Neural cell (in vitro differentiated cells): ENCODE results near the gene RADIL. TPM values are rescaled to one million over a fixed set of nuclear protein-coding genes. Genes with fewer than 3 reads are reported as not detected.
"Not testable (repeated sequence)": the region's sequence is repeated elsewhere in the genome, so short reads cannot be mapped to it uniquely, and the experiment has no call there.

Experiments
- H2AFZ ChIP-seq: fragments of 200-600, 300-800 bp; sonication (generic), shearing (Covaris generic); 2 replicates; pipeline ENCODE4 v1.6.0; 2014; ENCODE audit warnings: low read depth, mild to moderate bottlenecking, antibody characterized with exemption, low read length, moderate library complexity
- H3F3A ChIP-seq: fragments of 200-600 bp; shearing (Covaris generic); 2 replicates; pipeline ENCODE4 v1.6.1; 2016; ENCODE audit warnings: mild to moderate bottlenecking, moderate library complexity, mixed read lengths, antibody characterized with exemption, low read length; ENCODE audit not compliant: insufficient read depth, poor library complexity, severe bottlenecking
- H3K27ac ChIP-seq: fragments of 200-600, 300-800 bp; sonication (generic), shearing (Covaris generic); 2 replicates; pipeline ENCODE4 v1.5.1; 2014; ENCODE audit warnings: mild to moderate bottlenecking, low read length, moderate library complexity
- H3K27me3 ChIP-seq: fragments of 300-800, 200-600 bp; sonication (generic), shearing (Covaris generic); 2 replicates; pipeline ENCODE4 v1.6.0; 2014; ENCODE audit warnings: mild to moderate bottlenecking, low read depth, low read length, moderate library complexity; ENCODE audit not compliant: insufficient read depth
- H3K36me3 ChIP-seq: fragments of 300-800, 200-600 bp; sonication (generic), shearing (Covaris generic); 2 replicates; pipeline ENCODE4 v1.5.1; 2014; ENCODE audit warnings: mild to moderate bottlenecking, antibody characterized with exemption, low read length, moderate library complexity; ENCODE audit not compliant: insufficient read depth
- H3K4me2 ChIP-seq: fragments of 300-800, 200-600 bp; sonication (generic), shearing (Covaris generic); 2 replicates; pipeline ENCODE4 v1.6.0; 2014; ENCODE audit warnings: mild to moderate bottlenecking, low read length
- H3K4me3 ChIP-seq: fragments of 300-800, 200-600 bp; sonication (generic), shearing (Covaris generic); 2 replicates; pipeline ENCODE4 v1.5.1; 2014; ENCODE audit warnings: mild to moderate bottlenecking, low read length, moderate library complexity
- H3K79me2 ChIP-seq: fragments of 200-600 bp; shearing (Covaris generic); replicated peaks from 2 replicates; pipeline ENCODE4 v1.6.0; 2014; ENCODE audit warnings: mild to moderate bottlenecking, low read length, moderate library complexity; ENCODE audit not compliant: insufficient read depth
- H3K9ac ChIP-seq: fragments of 300-800, 200-600 bp; sonication (generic), shearing (Covaris generic); 2 replicates; pipeline ENCODE4 v1.6.1; 2016; ENCODE audit warnings: mild to moderate bottlenecking, low read length, mixed read lengths
- H3K9me2 ChIP-seq: fragments of 200-600 bp; shearing (Covaris generic); 2 replicates; pipeline ENCODE4 v1.6.1; 2016; ENCODE audit warnings: mild to moderate bottlenecking, low read length, mixed read lengths; ENCODE audit not compliant: insufficient read depth
- H3K9me3 ChIP-seq: fragments of 200-600, 300-800 bp; sonication (generic), shearing (Covaris generic); 2 replicates; pipeline ENCODE4 v1.6.1; 2016; ENCODE audit warnings: mild to moderate bottlenecking, mixed run types, low read length, moderate library complexity, mixed read lengths
- H4K20me1 ChIP-seq: fragments of 200-600 bp; shearing (Covaris generic); 2 replicates; pipeline ENCODE4 v1.6.1; 2016; ENCODE audit warnings: mild to moderate bottlenecking, mixed run types; ENCODE audit not compliant: insufficient read depth
- EP300 ChIP-seq: fragments of 450-650 bp; conservative IDR thresholded peaks from 2 replicates; pipeline ENCODE4 v1.6.1; 2014; ENCODE audit warnings: antibody characterized with exemption, mild to moderate bottlenecking, moderate library complexity; ENCODE audit not compliant: poor library complexity, severe bottlenecking
- EZH2 ChIP-seq: fragments of 200-600, 300-800 bp; shearing (Covaris generic), sonication (generic); IDR thresholded peaks from 2 replicates; pipeline ENCODE4 v1.6.1; 2014; ENCODE audit warnings: antibody characterized with exemption, low read length, borderline replicate concordance, mild to moderate bottlenecking; ENCODE audit not compliant: insufficient read depth, poor library complexity, severe bottlenecking
- MXI1 ChIP-seq: fragments of 450-650 bp; conservative IDR thresholded peaks from 2 replicates; pipeline ENCODE4 v1.6.1; 2014; ENCODE audit warnings: antibody characterized with exemption, mild to moderate bottlenecking; ENCODE audit not compliant: poor library complexity, severe bottlenecking
- POLR2AphosphoS5 ChIP-seq: IDR thresholded peaks from 2 replicates; pipeline ENCODE4 v1.6.1; 2012
- RAD21 ChIP-seq: fragments of 450-650 bp; conservative IDR thresholded peaks from 2 replicates; pipeline ENCODE4 v1.6.1; 2014; ENCODE audit warnings: antibody characterized with exemption, mild to moderate bottlenecking, moderate library complexity
- SMC3 ChIP-seq: fragments of 450-650 bp; conservative IDR thresholded peaks from 2 replicates; pipeline ENCODE4 v1.6.1; 2014; ENCODE audit warnings: antibody characterized with exemption, mild to moderate bottlenecking, moderate library complexity; ENCODE audit not compliant: poor library complexity
- TAF1 ChIP-seq: IDR thresholded peaks from 2 replicates; pipeline ENCODE4 v1.6.1; 2012; ENCODE audit warnings: low read depth
- polyA plus RNA-seq: library from polyadenylated mRNA; depleted of rRNA; stranded (reverse); fragments of >200 nt; gene quantifications from 2 replicates; pipeline ENCODE4 v1.2.3, GENCODE V29; 2014
- TF ChIP-seq, protein P1 (sequence below): IDR thresholded peaks from 2 replicates; pipeline ENCODE4 v1.6.1; 2012; ENCODE audit warnings: borderline replicate concordance
- TF ChIP-seq, protein P2 (sequence below): fragments of 450-650 bp; IDR thresholded peaks from 2 replicates; pipeline ENCODE4 v1.5.1; 2014; ENCODE audit warnings: antibody characterized with exemption, mild to moderate bottlenecking, moderate library complexity; ENCODE audit not compliant: poor library complexity, severe bottlenecking

The RADIL gene
- polyA plus RNA-seq, 1 donor from 2014 or later, result 4.1 TPM

DNA sequence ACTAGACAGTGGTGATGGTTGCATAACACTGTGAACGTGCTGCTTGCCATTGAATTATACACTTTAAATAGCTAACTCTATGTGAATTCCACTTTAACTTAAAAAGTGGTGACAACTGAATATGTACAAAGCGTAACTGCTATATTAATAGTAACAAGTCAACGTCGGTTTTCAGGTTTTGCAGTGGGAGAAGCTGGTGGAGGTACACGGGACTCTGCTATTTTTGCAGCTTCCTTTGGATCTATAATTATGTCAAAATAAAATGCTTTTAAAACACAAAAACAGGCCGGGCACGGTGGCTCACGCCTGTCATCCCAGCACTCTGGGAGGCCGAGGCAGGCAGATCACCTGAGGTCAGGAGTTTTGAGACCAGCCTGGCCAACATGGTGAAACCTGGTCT lies 87.1 kb downstream of the RADIL start:
- no peaks in the 10 kb centered on the region for H3K9me2 ChIP-seq
- no peak overlapping the region for H2AFZ ChIP-seq
- H3K4me2 ChIP-seq, result no peak overlapping the region
- no peak overlapping the region for H3K9ac ChIP-seq
- H3K27ac ChIP-seq, result no peak overlapping the region
- H3K9me3 ChIP-seq, result no peaks in the 10 kb centered on the region
- H3K27me3 ChIP-seq, result no peaks in the 10 kb centered on the region
- H4K20me1 ChIP-seq, result no peaks in the 10 kb centered on the region
- H3K36me3 ChIP-seq, result no peaks in the 10 kb centered on the region
- TF ChIP-seq SMC3 (no peak), EP300 (no peak), RAD21 (no peak), TAF1 (no peak), MXI1 (no peak), POLR2AphosphoS5 (no peak), EZH2 (no peak)
- TF ChIP-seq, protein P1, sequence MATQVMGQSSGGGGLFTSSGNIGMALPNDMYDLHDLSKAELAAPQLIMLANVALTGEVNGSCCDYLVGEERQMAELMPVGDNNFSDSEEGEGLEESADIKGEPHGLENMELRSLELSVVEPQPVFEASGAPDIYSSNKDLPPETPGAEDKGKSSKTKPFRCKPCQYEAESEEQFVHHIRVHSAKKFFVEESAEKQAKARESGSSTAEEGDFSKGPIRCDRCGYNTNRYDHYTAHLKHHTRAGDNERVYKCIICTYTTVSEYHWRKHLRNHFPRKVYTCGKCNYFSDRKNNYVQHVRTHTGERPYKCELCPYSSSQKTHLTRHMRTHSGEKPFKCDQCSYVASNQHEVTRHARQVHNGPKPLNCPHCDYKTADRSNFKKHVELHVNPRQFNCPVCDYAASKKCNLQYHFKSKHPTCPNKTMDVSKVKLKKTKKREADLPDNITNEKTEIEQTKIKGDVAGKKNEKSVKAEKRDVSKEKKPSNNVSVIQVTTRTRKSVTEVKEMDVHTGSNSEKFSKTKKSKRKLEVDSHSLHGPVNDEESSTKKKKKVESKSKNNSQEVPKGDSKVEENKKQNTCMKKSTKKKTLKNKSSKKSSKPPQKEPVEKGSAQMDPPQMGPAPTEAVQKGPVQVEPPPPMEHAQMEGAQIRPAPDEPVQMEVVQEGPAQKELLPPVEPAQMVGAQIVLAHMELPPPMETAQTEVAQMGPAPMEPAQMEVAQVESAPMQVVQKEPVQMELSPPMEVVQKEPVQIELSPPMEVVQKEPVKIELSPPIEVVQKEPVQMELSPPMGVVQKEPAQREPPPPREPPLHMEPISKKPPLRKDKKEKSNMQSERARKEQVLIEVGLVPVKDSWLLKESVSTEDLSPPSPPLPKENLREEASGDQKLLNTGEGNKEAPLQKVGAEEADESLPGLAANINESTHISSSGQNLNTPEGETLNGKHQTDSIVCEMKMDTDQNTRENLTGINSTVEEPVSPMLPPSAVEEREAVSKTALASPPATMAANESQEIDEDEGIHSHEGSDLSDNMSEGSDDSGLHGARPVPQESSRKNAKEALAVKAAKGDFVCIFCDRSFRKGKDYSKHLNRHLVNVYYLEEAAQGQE, result no peak
- TF ChIP-seq, protein P2, sequence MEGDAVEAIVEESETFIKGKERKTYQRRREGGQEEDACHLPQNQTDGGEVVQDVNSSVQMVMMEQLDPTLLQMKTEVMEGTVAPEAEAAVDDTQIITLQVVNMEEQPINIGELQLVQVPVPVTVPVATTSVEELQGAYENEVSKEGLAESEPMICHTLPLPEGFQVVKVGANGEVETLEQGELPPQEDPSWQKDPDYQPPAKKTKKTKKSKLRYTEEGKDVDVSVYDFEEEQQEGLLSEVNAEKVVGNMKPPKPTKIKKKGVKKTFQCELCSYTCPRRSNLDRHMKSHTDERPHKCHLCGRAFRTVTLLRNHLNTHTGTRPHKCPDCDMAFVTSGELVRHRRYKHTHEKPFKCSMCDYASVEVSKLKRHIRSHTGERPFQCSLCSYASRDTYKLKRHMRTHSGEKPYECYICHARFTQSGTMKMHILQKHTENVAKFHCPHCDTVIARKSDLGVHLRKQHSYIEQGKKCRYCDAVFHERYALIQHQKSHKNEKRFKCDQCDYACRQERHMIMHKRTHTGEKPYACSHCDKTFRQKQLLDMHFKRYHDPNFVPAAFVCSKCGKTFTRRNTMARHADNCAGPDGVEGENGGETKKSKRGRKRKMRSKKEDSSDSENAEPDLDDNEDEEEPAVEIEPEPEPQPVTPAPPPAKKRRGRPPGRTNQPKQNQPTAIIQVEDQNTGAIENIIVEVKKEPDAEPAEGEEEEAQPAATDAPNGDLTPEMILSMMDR, result no peak
- H3K4me3 ChIP-seq, result no peak overlapping the region
- no peaks in the 10 kb centered on the region for H3F3A ChIP-seq
- no peaks in the 10 kb centered on the region for H3K79me2 ChIP-seq

DNA sequence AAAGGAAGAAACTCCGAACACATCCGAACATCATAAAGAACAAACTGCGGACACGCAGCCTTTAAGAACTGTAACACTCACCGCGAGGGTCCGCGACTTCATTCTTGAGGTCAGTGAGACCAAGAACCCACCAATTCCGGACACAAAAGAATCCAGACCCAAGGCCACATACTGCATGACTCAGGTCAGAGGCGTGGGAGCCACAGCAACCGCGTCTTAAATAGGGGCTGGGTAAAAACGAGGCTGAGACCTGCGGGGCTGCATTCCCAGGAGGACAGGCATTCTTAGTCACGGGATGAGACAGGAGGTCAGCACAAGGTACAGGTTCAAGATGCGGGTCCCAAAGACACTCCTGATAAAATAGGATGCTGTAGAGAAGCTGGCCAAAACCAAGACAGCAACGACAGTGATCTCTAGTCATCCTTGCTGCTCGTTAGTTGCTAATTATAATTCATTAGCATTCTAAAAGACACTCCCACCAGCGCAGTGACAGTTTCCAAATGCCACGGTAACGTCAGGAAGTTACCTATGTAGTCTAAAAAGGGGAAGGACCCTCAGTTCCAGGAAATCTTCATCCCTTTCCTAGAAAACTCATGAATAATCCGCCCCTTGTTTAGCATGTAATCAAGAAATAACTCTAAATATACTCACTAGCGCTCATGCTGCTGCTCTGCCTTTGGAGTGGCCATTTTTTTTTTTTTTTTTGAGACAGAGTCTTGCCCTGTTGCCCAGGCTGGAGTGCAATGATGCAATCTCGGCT lies 88.7 kb downstream of the RADIL start:
- H3K9me2 ChIP-seq, result no peaks in the 10 kb centered on the region
- H3K9ac ChIP-seq, result no peak overlapping the region
- no peaks in the 10 kb centered on the region for H4K20me1 ChIP-seq
- H3K9me3 ChIP-seq, result no peaks in the 10 kb centered on the region
- no peak overlapping the region for H3K27ac ChIP-seq
- H3K4me3 ChIP-seq, result no peak overlapping the region
- H3F3A ChIP-seq, result no peaks in the 10 kb centered on the region
- no peak overlapping the region for H3K4me2 ChIP-seq
- H2AFZ ChIP-seq, result no peak overlapping the region
- H3K27me3 ChIP-seq, result no peaks in the 10 kb centered on the region
- TF ChIP-seq EP300 (no peak), TAF1 (no peak), RAD21 (no peak), SMC3 (no peak), MXI1 (no peak), EZH2 (no peak), POLR2AphosphoS5 (no peak)
- TF ChIP-seq, protein P2, result no peak
- TF ChIP-seq, protein P1, result no peak
- no peaks in the 10 kb centered on the region for H3K79me2 ChIP-seq
- H3K36me3 ChIP-seq, result no peaks in the 10 kb centered on the region

DNA sequence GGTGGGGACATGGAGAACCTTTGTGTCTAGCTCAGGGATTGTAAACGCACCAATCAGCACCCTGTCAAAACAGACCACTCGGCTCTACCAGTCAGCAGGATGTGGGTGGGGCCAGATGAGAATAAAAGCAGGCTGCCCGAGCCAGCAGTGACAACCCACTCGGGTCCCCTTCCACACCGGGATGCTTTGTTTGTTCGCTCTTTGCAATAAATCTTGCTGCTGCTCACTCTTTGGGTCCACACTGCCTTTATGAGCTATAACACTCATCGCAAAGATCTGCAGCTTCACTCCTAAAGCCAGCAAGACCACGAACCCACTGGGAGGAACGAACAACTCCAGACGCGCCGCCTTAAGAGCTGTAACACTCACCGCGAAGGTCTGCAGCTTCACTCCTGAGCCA lies 89.3 kb downstream of the RADIL start:
- not testable (repeated sequence) for H3K9ac ChIP-seq, H3K27me3 ChIP-seq, H3K4me3 ChIP-seq, H3K4me2 ChIP-seq, H3F3A ChIP-seq, H4K20me1 ChIP-seq, H3K9me3 ChIP-seq, H2AFZ ChIP-seq, H3K36me3 ChIP-seq, H3K27ac ChIP-seq, H3K79me2 ChIP-seq, H3K9me2 ChIP-seq
